NK-92 treated with Interleukin-12 subunit alpha and Interleukin-12 subunit beta, amount 100 ng/mL, for 24 hours (cell line): ENCODE results near the gene ACSL5.
"Not testable (repeated sequence)": the region's sequence is repeated elsewhere in the genome, so short reads cannot be mapped to it uniquely, and the experiment has no call there.

Experiments
- DNase-seq: peaks from one replicate; lab custom pipeline; 2025; lab: John Stamatoyannopoulos, UW

ACSL5 gene

DNA sequence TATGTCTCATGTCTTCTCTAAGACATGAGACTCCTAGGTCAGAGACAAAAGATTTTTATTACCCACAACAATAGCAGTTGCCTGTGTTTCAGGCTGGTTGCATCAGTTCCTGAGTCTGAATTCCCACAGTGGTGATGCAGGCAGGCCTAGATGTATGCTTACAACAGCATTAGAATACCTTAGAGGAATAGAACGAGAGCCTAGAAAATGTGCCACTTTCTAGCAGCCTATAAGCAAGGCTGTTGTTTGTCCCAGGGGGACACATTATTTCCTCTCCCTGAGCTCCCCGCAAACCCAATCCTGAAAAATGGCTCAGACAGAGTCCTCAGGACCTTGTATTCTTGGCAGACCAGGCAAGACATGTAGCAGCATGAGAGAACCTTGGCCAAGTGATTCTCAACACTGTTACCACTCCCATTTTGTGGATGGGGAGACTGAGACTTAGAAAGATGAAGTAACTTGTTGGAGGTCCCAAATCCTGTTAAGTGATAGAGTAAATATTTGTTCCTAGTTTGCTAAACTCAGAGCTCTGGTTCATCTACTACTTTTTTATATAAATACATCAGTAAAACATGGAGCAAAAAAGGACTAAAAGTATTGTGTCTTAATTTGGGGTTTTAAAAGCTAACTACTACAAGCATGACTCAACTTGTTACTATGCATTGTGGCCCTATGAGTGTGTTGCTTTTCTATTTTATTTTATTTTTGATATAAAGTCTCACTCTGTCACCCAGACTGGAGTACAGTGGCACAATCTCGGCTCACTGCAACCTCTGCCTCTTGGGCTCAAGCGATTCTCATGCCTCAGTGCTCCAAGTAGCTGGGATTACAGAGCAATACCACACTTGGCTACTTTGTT is 87.3 kb downstream of the ACSL5 start:
- DNase-seq, result peak; percentile 46

DNA sequence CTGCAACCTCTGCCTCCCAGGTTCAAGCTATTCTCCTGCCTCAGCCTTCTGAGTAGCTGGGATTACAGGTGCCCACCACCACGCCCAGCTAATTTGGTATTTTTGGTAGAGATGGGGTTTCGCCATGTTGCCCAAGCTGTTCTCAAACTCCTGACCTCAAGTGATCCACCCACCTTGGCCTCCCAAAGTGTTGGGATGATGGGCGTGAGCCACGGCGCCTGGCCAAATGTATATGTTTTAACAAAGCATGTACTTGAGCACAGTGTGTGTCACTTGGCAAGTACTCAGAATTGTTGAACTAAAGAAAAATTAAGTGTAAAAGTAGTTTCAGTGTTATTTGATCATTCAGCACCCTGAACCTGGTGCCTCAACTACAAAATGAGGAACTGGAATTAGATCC is 90.2 kb downstream of the ACSL5 start:
- not testable (repeated sequence) for DNase-seq

DNA sequence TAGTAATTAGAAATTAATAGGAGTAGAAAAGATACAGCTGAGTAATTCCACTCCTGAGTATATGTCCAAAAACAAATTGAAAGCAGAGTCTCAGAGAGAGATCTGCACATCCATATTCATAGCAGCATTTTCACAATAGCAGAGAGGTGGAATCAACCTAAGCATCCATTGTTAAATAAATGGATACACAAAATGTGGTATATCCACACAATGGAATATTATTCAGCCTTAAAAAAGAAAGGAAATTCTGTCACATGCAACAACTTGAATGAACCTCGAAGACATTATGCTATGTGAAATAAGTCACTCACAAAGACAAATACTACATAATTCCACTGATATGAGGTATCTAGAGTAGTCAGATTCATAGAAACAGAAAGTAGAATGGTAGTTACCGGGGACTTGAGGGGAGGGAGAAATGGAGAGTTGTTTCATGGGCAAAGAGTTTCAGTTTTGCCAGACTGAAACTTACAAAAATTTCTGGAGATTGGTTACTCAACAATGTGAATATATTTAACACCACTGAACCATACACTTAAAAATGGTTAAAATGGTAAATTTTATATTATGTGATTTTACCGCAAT is 91.5 kb downstream of the ACSL5 start:
- DNase-seq, result no peak

DNA sequence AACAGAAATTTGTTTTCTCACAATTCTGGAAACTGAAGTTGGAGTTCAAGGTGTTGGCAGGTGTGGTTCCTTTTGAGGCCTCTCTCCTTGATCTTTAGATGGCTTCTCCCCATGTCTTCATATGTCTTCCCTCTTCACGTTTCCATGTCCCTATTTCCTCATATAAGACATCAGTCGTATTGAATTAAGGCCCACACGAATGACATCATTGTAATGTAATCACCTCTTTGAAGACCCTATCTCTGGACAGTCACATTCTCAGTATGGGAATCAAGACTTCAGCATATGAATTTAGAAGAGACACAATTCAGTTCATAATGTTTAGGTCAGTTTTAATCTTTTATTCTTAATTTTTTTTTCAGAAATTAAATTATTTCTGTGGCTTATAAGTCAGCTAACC is 92.9 kb downstream of the ACSL5 start:
- no peak for DNase-seq

DNA sequence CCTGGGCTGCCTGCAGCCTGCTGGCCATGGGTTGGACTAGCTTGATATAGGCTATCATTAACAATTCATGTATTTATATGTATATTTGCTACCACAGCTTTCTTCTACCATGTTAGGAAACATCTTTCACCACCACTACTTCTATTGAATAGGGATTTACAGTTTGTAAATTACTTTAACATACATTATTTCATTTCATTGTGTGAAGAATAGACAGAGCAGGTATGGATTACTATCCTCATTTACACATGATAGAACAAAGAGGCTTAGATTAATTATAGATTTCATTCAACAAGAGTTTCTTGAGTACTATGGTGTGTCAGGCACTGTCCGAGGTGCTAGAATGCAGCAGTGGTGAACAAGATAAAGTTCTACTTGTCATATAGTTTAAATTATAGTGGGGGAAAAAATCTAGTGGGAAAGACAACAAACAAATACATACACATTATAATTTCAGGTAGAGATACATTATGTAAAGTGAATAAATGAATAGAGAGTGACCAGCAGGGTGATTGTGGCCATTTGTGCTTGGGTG is 93.7 kb downstream of the ACSL5 start:
- no peak for DNase-seq

DNA sequence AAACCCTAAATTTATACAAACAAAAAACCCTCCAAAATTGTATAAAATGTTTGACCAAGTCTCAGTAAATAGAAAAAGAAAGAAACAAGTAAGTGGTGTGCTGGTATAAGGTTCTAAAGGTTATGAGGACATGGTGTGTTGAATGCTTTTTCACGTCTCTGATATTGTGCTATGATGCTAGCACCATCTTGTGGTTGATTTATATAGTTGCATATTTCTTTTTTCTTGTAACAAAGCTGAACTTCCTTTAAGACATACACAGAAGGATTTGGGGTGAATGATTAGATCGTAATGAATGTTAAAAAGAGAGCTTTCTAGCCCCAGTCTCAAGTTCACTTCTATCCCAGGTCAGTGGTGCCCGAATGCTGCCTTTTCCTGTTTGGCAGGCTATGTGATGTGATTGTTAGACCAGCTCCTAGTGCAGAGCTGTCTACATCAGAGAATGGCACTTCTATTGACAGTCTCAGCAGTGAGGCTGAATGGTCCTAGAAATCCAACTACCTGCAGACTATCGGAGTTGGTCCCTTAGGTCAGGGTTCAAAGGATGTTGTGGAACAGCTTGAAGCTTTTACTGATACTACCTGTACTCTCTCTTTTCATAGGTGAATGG is 98.1 kb downstream of the ACSL5 start:
- no peak for DNase-seq

DNA sequence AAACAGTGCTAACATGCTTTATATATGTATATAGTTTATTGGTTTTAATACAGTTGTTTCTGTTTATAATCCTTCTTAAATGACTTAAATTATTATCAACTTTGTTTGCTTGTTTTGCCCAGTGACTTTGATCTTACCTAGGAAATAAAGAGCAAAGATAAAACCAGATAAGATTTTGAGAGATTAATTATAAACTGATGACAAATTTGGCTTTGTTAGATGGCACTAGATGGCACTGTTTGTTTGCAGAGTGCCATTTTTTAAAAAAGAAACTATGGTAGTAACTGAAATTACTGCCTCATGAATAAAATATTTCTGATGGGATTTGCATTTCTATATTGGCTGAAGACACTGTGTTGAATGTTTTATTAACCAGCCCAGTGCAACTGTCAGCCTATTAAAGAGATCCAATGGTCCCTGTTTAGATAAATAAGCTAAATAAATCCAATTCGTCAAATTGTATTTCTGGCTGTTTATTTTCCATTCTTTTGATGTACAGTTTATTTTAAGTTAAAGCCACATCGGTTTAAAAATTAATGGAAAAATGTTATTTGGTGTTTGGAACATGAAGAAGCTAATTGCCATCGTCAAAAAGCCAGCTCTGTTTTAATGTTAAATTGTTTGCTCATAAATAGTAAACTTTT is 101.8 kb downstream of the ACSL5 start:
- DNase-seq, result no peak
